Measurements from ENCODE around the gene SDHC. TPM values are rescaled to one million over a fixed set of nuclear protein-coding genes. Genes with fewer than 3 reads are reported as not detected.
A peak's percentile ranks its signal among the peaks of the same experiment; 100 is the strongest.

SDHC gene
- total and polyA plus RNA-seq, 2 of the 8 experiments (the other 6 are each of a cell fraction or from before 2014, with no cell fraction given) = 224 to 305 TPM

DNA sequence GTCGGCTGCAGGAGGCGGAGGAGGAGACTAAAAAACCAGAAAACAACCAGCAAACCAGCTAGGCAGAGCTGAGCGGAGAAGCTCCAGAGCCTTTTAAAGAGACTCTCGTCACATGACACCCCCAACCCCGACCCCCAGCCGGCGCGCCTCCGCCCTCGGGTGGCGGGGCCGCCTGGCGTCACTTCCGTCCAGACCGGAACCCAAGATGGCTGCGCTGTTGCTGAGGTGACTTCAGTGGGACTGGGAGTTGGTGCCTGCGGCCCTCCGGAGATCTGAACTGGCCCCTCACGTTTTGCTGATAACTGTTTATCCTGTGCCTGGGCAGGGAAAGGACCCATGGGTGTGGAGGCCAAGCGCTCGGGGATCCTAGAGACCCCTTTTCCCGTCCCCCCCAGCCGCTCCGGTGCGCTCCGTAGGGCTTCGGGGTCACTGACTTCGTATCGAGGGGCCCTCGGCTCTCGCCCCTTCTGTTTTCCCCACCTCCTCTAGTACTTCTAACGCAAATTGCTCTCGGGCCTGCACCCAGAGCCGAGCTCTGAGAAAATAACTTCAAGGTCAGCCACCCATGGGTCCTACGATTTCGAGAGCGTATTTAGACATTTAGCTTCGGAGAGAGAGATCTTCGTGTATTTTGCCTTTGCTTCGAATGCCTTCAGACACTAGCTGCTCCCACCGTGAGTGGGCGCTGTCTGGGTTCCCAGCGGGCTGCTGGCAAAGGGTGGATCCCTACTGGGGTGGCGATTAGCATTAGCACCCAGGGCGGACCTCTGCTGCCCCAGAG lies at the start of gene SDHC (continued):
- 0 out of 2 replicates have a peak, but pooled peaks have one; percentile 23 for TF ChIP-seq CHD1 (IDR thresholded peaks at IDR 0.05; ENCODE audit: low read depth, low read length)
- TF ChIP-seq ZNF274 (IDR thresholded peaks at IDR 0.05; ENCODE audit: borderline replicate concordance, extremely low read depth, low read length) = no peak
- TF ChIP-seq EP300 (IDR thresholded peaks at IDR 0.05; ENCODE audit: borderline replicate concordance in 1 of 2, low read depth in 2 of 2, low read length in 2 of 2) = peak in 1 of 2 experiments; percentile 56; a peak in 1 of 3 replicates
- peak; percentile 72 for TF ChIP-seq KDM4A (IDR thresholded peaks at IDR 0.05; ENCODE audit: low read depth, low read length, severe bottlenecking)
- no peak for TF ChIP-seq RNF2 (IDR thresholded peaks at IDR 0.05; ENCODE audit: borderline replicate concordance, low read depth, low read length, missing control alignments, poor library complexity, severe bottlenecking)
- TF ChIP-seq, protein P1, sequence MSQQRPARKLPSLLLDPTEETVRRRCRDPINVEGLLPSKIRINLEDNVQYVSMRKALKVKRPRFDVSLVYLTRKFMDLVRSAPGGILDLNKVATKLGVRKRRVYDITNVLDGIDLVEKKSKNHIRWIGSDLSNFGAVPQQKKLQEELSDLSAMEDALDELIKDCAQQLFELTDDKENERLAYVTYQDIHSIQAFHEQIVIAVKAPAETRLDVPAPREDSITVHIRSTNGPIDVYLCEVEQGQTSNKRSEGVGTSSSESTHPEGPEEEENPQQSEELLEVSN (IDR thresholded peaks at IDR 0.05) = no peak
- peak; percentile 91 for TF ChIP-seq ASH2L (IDR thresholded peaks at IDR 0.05; ENCODE audit: low read length)
- TF ChIP-seq YY1 (IDR thresholded peaks at IDR 0.05; ENCODE audit: low read depth, low read length) = peak; percentile 96
- peak; percentile 96 for TF ChIP-seq POLR2AphosphoS5 (IDR thresholded peaks at IDR 0.05; ENCODE audit: low read depth, low read length)
- peak; percentile 96 for TF ChIP-seq TBP (IDR thresholded peaks at IDR 0.05; ENCODE audit: low read depth, low read length)
- no peak for TF ChIP-seq POU5F1 (IDR thresholded peaks at IDR 0.05; ENCODE audit: low read depth, low read length)
- TF ChIP-seq PHF8 (conservative IDR thresholded peaks at IDR 0.05; ENCODE audit: low read depth, low read length) = peak; percentile 97

All from H1 (cell line).